WERI-Rb-1 (cell line): Measurements from ENCODE around the gene SORBS2.

Experiments
- DNase-seq: peaks from one replicate; pipeline ENCODE4 v3.0.0-alpha.2; 2020
- H3K27ac ChIP-seq: fragments of 250-450 bp; sonication (Bioruptor Pico); 2 replicates; pipeline ENCODE4 v1.5.1; 2020; ENCODE audit warnings: mild to moderate bottlenecking, moderate library complexity
- H3K27me3 ChIP-seq: fragments of 250-450 bp; sonication (Bioruptor Pico); 2 replicates; pipeline ENCODE4 v1.5.1; 2021; ENCODE audit warnings: mild to moderate bottlenecking, low read depth, moderate library complexity; ENCODE audit not compliant: insufficient read depth, severe bottlenecking
- H3K36me3 ChIP-seq: fragments of 250-450 bp; sonication (Bioruptor Pico); 2 replicates; pipeline ENCODE4 v1.5.1; 2020; ENCODE audit warnings: mild to moderate bottlenecking, moderate library complexity
- H3K4me3 ChIP-seq: 2 replicates; pipeline ENCODE4 v1.5.1; 2011; ENCODE audit warnings: low read depth, mild to moderate bottlenecking, control low read depth, low read length
- H3K9me3 ChIP-seq: fragments of 250-450 bp; sonication (Bioruptor Pico); 2 replicates; pipeline ENCODE4 v1.5.1; 2021; ENCODE audit warnings: mild to moderate bottlenecking, moderate library complexity; ENCODE audit not compliant: severe bottlenecking
- CTCF ChIP-seq: IDR thresholded peaks from 2 replicates; pipeline ENCODE4 v1.5.1; 2011; ENCODE audit warnings: low read depth, mild to moderate bottlenecking, control low read depth, inconsistent platforms, low read length

SORBS2 gene

GRCh38 chr4:185566972-185567371, 245.0 kb downstream of the SORBS2 start:
- DNase-seq = no peak
- H3K27ac ChIP-seq = no peak overlapping the region
- H3K4me3 ChIP-seq = no peak overlapping the region
- no peak for TF ChIP-seq CTCF
- H3K36me3 ChIP-seq = no peaks in the 10 kb centered on the region
- no peaks in the 10 kb centered on the region for H3K9me3 ChIP-seq
- H3K27me3 ChIP-seq = no peaks in the 10 kb centered on the region

DNA sequence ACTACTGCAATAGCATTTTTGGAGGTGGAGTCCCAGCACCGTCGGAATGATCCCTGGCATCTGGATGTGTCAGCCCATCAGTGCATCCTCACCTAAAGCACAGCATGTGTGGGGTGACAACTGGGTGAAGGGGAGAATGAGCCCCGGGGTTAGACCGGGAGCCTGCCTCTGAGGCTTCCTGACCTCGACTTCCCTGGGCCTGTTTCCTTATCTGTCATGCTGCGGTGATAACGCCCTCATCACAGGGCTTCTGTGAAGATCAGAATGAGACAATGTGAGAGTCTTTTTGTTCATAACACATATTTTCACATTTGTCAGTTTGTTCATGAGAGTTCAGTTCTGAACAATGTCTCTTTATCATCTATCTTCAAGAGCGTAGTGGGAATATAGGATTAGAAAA, 245.6 kb downstream of the SORBS2 start:
- no peak for DNase-seq
- H3K36me3 ChIP-seq = no peaks in the 10 kb centered on the region
- H3K27me3 ChIP-seq = no peaks in the 10 kb centered on the region
- no peaks in the 10 kb centered on the region for H3K9me3 ChIP-seq
- H3K27ac ChIP-seq = no peak overlapping the region
- H3K4me3 ChIP-seq = no peak overlapping the region
- TF ChIP-seq CTCF = no peak

- H3K36me3 ChIP-seq = no peaks in the 10 kb centered on the region
- no peak for DNase-seq
- H3K27ac ChIP-seq = no peak overlapping the region
- H3K27me3 ChIP-seq = no peaks in the 10 kb centered on the region
- H3K4me3 ChIP-seq = no peak overlapping the region
- H3K9me3 ChIP-seq = no peaks in the 10 kb centered on the region
- no peak for TF ChIP-seq CTCF
Observed at GRCh38 chr4:185565696-185566095, 246.3 kb downstream of the SORBS2 start.

GRCh38 chr4:185564349-185564748, 247.6 kb downstream of the SORBS2 start:
- Histone ChIP-seq H3K4me3 (no peak overlapping the region), H3K27ac (no peak overlapping the region), H3K27me3 (no peaks in the 10 kb centered on the region), H3K36me3 (no peaks in the 10 kb centered on the region), H3K9me3 (no peaks in the 10 kb centered on the region)
- TF ChIP-seq CTCF = no peak
- DNase-seq = no peak

DNA sequence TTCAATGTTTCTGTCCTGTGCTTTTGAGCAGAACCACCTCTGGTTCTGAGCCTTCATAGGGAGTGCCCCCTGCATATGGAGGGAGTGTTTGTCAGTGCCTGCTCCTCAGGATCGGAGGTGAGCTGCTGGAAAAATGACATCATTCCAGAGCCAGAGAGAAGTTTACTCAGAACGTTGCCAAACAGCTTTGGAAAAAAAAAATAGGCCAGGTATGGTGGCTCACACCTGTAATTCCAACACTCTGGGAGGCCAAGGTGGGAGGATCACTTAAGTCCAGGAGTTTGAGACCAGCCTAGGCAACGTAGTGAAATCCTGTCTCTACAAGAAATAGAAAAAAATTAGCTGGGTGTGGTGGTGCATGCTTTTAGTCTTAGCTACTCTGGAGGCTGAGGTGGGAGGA, 249.5 kb downstream of the SORBS2 start:
- no peak for DNase-seq

More for the DNA sequence above, 249.5 kb downstream of the SORBS2 start:
- H3K36me3 ChIP-seq = no peaks in the 10 kb centered on the region
- TF ChIP-seq CTCF = no peak
- no peaks in the 10 kb centered on the region for H3K27me3 ChIP-seq
- H3K4me3 ChIP-seq = no peak overlapping the region
- H3K27ac ChIP-seq = no peak overlapping the region
- no peaks in the 10 kb centered on the region for H3K9me3 ChIP-seq
